Hippocampal formation (tissue), 2 donors: ENCODE results near the gene C5orf58.
A peak's percentile ranks its signal among the peaks of the same experiment; 100 is the strongest.

Experiments
- DNase-seq, 2 donors: peaks; one replicate each; lab custom pipeline; 2025; lab: John Stamatoyannopoulos, UW

Gene C5orf58

DNA sequence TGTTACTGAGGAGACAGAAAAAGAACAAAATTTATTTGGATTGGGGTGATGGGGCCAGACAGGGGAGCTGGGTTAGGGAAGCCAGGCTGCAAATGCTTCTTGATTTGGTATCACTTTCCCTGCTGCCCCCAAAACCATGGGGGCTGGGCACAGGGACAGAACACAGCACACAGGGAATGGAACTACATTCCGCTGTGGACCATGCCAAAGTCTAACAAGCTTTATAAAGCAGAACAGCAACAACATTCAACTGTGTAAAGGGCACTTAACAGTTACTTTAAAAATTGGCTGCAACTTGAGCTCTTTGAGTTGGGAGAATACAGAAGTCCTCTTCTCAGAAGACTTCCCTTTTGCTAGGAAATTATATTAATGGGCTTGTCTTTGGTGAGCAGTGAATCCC lies 23.8 kb downstream of the C5orf58 start:
- no peak for DNase-seq

DNA sequence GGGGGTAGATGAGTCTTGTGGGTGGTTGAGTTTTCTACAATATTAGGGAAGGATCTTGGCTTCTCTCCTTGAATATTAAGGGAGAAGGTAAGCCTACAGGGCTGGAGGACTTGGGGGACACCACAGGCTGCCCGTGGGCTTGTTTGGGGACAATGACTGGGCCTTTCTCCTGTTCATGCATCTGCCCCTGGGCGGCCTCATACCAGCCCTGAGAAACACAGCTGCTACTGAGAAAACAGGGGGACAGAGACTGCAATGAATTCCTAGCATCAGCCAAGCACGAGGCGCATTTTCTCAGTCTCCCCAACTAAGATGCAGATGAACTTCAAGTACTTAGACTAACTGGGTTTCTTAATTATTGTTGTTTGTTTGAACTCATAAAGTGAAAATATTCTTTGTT lies 24.6 kb downstream of the C5orf58 start:
- no peak for DNase-seq

DNA sequence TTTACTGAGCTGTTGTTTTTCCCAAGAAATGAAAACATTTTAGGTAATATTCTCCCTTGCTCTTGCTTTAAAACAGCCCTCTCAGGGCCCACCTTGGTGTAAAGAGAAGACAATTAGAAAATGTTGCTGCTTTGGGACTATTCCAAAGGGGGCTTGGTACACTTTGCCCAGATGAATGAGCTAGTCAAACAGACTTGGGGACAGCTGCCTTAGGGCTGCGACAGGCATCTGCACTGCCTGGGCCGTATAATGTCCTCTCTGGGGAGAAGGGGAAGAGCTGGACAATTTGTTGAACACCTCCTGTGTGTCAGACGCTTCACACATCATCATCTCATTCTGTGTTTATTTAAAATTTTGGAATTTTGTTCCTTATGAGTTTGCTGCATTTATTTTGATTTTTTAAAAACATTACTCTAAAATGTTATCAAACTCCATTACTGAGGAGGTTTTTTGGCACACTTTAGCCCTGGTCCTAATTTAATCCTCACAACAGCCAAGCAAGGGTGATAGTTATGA lies 28.8 kb downstream of the C5orf58 start:
- DNase-seq = no peak

DNA sequence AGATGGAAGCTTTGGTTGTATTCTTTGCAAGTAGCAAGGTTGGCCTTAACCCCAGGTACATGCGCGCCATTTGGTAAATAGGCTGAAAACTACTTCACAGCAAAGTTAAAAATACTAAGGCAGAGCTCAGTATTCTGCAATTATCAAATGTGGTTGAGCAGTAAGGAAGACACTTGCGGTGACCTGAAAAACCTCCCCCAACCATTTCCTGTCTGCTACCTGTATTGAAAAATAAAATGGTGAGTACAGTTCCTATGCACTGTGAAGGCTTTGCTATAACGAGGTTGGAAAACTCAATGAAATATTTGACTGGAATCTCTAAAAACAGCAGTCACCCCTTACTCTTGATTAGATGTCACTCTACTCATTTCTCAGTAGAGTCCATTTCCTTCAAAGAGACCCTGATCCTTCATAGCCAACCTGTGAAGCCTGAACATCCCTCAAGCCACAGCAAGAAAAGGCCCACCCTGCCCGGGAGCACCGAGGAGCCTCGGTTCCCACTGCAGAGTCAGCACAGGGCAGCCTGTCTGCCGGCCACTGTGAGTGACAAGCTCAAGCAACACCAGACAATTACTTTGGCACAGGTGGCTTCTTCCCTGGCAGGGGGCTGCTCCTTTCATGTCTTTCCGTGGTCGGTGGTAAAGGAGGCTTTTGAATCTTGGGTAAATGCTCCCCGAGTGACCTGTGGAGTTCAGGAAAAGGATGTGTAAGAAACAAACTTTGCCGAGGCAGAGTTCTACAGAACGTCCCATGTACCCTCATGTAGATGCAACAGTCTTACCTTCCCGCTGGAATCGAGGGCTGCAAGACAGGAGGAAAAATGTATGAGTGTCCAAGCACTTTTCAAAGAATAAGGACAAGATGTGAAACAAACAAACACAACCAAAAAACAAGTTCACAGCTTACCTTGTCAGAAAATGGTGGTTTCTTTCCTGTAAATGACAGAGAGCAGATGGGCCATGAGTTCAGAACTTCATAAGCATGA lies 29.6 kb downstream of the C5orf58 start:
- no peak for DNase-seq

DNA sequence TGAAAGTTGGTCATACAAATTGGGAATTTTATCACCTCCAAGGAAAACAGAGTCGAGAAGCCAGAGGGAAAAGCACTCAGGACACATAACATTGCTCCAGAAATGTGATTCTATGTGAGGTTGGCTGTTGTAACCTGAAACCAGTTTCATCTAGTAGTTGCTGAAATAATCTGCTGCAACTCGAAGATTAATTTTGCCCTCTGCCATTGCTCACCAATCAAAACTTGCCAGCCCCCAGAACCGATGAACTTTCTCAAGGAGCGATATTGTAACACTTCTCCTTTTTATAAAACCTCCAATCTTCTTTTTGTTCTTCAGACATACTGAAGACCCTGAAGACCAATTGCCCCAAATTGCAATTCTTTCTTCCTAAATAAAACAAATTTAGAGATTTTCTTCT lies 31.1 kb downstream of the C5orf58 start:
- no peak for DNase-seq

DNA sequence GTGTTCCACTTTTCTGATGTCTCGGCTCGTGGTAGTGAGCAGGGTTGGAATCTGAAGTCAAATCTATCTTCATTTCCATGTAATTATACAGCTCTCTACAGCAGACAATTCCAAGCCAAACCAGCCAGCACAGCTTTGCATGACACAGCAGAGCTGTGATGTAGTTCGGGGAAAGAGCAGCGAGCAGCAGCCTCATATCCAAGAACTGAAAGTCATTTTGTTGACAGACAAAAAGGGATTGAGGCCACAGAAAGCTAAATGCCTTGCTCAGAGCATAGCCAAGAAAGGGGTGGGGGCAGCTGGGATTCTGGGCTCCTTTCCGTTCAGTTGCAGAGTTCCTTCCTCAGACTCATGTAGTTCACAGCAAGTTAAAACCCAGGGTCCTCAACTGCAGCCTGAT lies 32.7 kb downstream of the C5orf58 start:
- peak; percentile 77 to 95 for DNase-seq

DNA sequence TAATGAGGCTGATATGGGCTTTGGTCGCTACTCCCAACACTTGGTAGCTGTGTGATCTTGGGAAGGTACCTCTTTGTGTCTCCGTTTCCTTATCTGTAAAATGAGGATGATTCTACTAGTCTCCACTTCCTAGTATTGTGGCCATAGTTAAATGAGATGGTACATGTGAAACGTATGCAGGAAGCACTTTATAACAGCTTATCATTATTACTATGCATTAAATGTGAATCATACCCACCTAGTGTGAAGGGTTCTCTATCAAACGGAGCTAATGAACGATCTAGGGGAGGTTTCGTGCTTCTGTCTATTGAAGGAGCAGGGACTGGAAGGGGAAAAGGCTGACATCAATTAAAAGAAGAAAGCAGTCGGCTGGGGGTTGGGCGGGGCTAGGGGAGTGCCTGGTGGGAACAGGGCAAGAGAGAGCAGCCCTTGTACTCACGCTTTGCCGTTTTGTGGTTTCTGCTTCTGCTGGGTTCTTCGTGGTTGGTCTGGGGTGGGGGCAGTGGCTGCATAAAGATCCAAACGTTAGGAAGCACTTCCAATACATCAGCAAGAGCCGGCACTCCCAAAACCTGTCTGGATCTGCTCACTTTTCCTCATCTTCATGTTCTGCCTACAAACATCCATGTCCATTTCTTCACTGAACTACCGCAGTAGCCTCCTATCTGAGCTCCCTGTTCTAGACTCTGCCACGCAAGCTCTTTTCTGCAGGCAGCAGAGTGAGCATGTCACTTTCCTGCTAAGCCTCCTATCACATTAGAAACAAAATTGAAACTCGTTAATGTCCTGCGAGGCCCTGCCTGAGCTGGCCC lies 34.0 kb downstream of the C5orf58 start:
- no peak for DNase-seq

DNA sequence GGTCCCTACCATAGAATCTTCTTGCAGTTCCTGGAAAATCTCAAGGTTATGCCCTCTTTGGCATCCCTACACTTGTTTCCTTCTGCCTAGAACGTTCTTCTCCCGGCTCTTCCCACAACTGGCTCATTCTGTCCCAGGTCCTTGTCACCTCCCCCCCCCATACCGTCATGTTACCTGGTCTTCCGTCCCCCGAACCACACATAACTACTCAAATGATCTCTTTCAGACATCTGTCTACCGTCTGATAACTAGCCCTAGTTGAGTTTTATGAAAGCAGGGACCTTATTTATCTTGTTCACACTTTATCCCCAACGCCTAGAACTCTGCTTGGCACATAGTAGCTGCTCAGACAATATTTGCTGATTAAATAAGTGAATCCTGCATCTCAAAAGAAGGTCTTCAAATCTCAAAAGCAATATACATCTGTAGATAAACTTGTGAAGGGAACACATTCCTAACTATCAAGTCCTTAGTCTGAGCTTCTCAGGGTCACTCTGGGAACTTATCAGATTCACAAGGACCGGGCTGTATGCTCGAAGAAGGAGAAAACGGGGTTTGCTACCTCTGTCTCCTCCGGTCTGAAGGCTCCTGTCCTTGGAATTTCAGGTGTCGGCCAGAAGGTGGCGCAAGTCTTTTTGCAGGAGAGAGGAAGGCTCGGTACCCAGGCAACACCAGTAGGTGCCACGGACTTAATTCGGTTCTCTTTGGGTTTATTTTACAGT lies 34.8 kb downstream of the C5orf58 start:
- DNase-seq = peak; percentile 67 to 73

DNA sequence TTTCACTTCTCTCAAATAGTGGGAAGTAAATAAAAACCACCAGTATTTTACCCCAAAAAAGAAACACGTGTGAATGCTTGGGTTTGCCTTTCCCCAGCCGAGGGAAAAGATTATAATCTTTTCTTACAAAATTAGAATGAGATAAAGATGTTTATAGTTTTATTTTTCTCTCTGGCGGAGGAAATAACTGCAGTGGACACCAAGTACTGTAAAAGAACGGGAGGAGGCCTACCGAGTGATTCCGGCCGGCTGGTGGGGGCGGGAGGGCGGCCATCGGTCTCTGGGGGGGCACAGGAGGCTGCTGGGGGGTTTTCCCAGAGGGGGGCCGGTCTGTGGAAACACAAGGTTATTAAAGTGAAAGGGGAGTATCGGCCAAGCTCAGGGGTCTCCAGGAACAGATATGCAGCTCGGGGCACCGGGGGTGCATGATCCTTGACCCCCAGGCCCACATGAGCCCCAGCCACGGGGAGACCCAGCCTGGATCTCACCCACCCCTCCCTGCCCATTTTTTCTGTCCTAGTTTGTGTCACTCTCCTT lies 35.4 kb downstream of the C5orf58 start:
- DNase-seq = no peak

DNA sequence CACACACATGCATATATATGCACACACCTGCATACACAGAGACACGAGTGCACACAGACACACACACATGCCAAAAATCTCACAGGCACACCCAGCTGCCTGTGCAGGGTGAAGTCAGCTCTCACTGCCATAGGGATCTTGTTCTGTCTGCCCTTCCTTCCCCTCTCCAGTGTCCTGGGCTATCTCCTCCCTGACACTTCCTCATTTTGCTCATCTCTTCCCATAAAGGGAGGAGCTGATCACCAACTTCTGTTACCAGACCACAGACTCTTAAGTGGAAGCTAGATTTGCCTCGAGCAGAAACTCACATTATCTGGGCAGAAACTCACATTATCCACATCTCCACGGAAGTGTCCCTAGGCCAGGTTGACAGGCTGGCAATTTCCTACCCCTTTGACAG lies 36.1 kb downstream of the C5orf58 start:
- no peak for DNase-seq

DNA sequence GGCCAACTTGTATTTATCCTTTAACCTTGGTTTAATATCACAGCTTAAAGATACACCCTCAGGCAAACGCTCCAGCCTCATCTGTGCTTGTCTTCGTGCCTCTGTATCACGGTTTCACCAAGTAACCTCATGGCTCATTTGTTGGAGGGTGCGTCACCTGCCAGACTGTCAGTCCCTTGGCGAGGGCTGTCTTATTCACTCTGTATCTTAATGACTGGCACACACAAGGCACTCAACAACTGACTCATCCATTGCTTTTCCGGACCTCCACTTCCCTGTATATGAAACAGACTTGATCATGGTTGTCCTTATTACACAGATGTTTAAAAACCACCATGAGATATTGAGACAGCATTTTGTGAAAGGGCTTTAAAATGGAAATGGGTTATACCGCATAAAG lies 36.8 kb downstream of the C5orf58 start:
- DNase-seq = no peak

DNA sequence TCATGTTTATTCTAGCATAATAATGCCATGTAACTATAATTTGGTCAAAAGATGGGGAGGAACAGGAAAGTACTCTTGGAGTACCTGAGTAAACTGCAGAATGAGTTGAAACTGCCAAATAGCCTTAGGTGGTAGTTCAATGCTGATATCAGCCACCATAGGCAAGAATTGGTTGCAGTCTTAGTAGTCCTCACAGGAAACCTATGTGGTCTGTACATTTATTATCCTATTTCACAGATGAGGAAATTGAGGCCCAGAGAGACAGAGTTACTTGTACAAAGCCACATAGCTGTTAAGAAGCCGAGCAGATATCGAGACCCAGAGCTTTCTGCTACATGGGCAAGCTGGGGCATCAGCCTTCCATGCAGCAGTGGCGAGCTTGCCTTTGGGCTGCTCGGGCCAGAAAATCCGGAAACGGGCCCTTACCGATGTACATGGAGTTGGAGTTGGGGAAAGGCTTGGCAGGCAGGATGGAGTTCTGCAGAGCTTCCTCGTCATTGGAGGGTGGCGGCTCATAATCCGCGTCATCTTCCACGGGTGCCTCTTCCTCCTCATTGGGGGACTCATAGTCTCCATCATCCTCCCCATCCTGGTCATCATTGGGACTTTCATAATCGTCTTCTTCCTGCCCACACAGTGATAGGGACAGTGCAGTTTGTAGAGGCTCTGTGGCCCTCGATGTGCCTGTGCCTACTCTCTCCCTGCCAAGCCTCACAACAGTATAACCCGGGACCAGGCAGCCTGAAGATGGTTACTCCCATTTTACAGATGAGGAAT lies 37.7 kb downstream of the C5orf58 start:
- no peak for DNase-seq

DNA sequence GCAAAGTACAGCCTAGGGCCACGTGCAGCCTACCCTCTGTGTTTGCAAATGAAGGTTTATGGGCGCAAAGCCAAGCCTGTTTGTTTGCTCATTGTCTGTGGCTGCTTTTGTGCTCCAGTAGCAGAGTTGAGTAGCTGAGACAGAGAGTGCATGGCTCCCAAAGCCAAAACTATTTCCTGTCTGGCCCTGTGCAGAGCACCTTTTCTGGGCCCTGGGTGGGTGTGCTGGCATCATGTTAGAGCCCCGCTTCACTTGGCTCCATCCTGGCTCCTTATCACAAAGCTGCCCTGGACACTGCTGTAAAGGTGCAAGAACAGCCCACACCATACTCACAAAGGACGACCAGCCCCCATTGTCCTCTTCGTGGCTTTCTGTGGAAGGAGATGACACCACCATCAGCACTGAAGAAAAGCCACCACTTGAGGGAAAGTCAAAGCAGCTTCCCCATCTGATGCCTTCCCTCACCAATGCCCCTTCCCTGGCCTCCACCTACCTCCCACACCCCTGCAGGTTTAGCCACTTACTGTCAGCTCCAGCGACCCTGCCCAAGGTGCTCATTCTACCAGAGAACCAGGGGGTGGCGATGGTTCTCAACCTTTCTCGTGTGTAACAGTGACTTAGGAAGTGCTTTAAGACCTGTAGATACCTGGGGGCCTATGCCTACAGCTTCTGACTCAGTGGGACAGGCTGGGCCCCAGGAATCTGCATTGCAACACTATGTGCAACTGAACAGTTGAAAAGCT lies 41.4 kb downstream of the C5orf58 start:
- peak in 1 of 2 donors; percentile 30 for DNase-seq

DNA sequence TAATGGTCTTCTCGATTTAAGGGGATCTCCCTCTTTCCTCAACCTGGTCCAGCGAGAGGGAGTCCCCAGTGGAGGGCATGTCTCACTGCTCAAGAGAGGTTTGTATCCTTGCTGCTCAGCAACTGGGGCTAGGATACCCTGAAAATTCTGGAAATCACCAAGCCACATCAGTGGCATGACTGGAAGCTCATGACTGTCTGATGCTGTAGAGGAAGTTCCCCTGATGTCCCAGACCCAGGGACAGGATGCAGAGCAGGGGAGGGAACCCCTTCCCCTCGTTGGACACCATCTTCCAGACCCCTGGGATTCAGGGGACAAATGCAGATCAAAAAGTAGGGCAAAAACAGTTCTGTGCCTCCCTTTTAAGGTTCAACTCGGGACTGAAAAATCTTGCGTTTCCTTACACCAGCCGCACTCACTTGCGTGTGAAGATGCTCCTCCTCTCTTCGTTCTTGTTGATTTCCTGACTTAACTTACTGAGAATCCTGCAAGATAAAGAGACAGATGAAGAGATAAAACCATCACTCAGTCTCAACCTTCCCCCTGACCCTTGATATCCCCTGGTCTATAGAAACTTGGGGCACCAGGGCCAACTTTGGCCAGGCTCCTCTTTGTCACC lies 42.7 kb downstream of the C5orf58 start:
- DNase-seq = no peak

DNA sequence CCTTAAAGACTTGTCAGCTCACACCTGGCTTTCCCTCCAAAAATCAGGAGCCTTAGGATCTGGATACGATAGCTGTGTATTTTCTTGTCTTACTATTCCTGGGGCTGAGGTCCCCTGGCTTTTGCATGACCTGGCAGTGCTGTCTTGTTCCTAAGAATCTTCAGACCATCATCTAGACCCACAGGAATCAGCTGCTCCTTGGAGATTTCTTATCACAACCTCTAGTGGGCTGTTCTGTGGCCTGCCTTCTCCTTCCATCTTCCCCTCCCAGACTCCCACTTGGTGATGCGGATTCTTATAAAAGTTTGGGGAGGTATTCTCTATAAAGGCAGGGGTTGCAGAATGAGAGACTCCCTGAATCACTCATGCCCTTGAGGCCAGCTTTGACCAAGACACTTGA lies 43.4 kb downstream of the C5orf58 start:
- DNase-seq = no peak

DNA sequence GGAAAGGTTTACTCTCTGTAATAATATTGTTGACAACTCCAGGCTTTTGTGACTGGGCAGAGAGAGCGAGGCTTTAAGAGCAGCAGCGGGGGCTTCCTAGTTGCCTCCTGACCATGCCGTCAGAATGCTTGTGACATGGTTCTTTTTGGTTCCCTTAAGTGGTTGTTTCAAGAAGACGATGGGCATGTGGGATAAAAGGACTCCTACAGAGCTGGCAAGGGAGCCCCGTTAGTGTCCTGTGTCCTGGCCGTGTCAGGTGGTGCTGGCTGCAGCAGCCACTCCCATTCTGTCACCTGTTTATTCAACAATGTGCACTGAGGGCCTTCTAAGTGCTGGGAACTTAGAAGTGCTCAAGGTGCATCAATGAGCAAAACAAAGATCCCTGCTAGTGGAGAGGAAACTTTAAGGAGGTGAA lies 45.1 kb downstream of the C5orf58 start:
- no peak for DNase-seq

DNA sequence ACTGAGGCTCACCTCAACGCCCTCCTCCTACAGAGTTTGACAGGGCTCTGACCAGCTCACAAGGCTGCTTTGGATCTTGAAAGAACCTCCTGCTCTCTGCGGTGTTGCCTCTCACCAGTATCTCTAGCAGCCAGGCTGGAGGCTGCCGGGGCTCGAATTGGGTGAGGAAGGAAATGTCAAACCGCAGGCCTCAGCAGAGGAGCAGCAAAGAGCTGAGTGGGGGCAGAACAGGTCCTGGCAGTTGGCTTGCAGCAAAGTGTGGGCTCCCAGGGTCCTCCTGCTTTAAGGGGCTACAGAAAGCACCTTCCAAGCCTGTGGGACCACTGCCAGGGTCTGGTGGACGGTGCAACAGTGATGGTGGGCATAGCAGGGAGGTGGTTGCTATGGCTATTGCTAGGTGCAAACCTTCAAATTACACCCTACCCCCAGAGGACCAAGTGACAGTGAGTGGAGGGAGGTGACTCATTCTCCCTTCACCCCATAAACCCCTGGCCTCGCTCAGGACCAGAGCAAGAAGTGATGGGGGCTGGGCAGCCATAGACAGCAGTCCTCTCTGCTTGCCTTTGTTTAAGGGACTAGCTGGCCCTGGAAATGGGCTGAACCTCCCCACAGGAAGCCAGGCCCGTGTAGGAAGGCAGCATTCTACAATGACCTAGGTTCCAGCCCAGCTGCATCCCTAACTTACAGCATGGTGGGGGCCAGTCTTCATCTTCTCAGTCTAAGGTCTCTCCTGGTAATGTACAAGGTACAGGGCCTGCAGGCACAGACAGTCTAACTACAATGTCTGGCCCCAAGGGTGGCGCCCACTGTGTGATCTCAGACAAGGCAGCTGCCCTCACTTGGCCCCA lies 46.0 kb downstream of the C5orf58 start:
- DNase-seq = peak in 1 of 2 donors; percentile 47

DNA sequence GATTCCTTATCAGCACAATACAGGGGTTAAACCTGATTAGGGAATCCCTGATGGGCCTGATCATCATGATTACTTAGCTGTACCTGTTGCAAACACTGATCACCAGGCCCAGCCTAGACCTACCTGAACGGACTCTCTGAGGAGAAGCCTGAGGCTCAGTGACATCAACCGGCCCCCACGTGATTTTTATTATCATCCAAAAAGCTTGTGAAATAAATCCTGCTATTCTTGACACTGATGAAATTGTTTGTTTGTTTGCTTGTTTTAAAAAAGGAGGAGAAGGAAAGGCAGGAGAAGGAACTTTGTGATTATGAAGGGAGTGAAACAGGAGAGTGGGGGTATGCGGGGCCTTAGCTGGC lies 46.7 kb downstream of the C5orf58 start:
- no peak for DNase-seq

DNA sequence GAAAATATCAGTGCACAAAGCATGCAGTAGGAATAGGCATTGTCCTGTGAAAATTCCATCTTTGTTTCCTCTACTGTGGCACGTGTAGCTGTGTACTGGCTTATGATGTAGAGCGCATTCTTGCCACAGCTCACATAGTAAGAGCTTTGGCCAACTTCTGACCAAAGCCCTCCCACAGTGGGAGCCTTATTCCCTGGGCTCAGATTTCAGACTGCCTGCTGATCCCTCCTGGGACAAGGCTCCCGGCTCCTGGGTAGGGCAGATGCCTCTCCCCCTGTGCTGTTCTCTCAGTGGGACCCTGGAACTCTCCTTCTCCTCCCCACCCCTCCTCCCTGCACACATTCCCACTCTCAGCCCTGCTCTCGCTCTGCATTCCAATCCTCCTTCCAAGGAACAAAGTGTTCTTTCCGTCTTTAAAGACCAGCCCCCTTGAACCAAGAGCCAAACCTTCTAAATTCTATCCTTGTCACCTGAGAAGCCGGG lies 47.3 kb downstream of the C5orf58 start:
- no peak for DNase-seq
